Fibroblast of the aortic adventitia (primary cell): ENCODE measurements around the gene AP1M2. TPM values are rescaled to one million over a fixed set of nuclear protein-coding genes. Genes with fewer than 3 reads are reported as not detected.
"Not testable (repeated sequence)": the region's sequence is repeated elsewhere in the genome, so short reads cannot be mapped to it uniquely, and the experiment has no call there.

Experiments used
- DNase-seq: peaks from one replicate; pipeline ENCODE4 v3.0.0-alpha.2; 2010; ENCODE audit warnings: low read depth
- H3K4me3 ChIP-seq: 2 replicates; pipeline ENCODE4 v1.5.1; 2011; ENCODE audit warnings: low read depth, mild to moderate bottlenecking, control low read depth, low read length, moderate library complexity
- CTCF ChIP-seq: IDR thresholded peaks from 2 replicates; pipeline ENCODE4 v1.5.1; 2011; ENCODE audit warnings: mild to moderate bottlenecking, low read length, control low read depth, inconsistent platforms; ENCODE audit not compliant: insufficient read depth
- total RNA-seq: library from RNA; depleted of rRNA; stranded (reverse); fragments of >200 nt; gene quantifications from 2 replicates; pipeline ENCODE4 v1.2.3, GENCODE V29; 2012; ENCODE audit warnings: low replicate concordance

AP1M2 gene
- total RNA-seq, 1 donor = not detected

DNA sequence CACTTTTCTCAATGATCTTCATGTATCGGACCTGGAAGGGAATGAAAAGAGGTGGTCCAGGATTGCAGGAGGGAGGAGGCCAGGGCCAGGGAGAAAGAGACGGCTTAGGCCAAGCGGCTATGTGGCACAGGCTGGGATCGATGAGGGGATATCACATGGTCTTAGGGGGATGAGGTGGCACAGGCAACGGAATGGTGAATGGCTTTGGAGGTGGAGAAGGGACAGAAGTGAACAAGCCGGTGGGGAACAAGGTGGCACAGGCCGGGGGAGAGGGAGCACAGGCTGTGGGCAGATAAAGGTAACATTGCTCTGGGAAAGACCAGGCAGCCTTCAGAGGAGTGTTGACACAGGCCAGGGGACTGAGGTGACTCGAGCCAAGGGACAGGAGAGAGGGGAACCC is 12.7 kb downstream of the AP1M2 start:
- DNase-seq = no peak
- no peak overlapping the region for H3K4me3 ChIP-seq
- no peak for TF ChIP-seq CTCF

GRCh38 chr19:10573793-10574192 is 13.3 kb downstream of the AP1M2 start:
- not testable (repeated sequence) for DNase-seq, H3K4me3 ChIP-seq

- TF ChIP-seq CTCF = no peak
- H3K4me3 ChIP-seq = peak within 1 kb of the TSS; percentile 74
Measured at GRCh38 chr19:10568826-10569651, 18.1 kb downstream of the AP1M2 start, which contains the start of gene CDKN2D. CDKN2D (minus strand) TSS chr19:10568979; CDS start chr19:10568653, 326 bp downstream.

GRCh38 chr19:10568062-10568825 is 18.9 kb downstream of the AP1M2 start:
- TF ChIP-seq CTCF = no peak
- DNase-seq = no peak
- H3K4me3 ChIP-seq = peak overlapping the region; percentile 74

More at GRCh38 chr19:10568826-10569651, 18.1 kb downstream of the AP1M2 start, which contains the start of gene CDKN2D:
- peak; percentile 99 for DNase-seq

GRCh38 chr19:10567656-10568055 is 19.5 kb downstream of the AP1M2 start:
- no peak for DNase-seq
- no peak for TF ChIP-seq CTCF
- peak overlapping the region; percentile 74 for H3K4me3 ChIP-seq

- no peak for TF ChIP-seq CTCF
- H3K4me3 ChIP-seq = peak overlapping the region; percentile 64
- no peak for DNase-seq
Measured at GRCh38 chr19:10566658-10567410, 20.3 kb downstream of the AP1M2 start.

DNA sequence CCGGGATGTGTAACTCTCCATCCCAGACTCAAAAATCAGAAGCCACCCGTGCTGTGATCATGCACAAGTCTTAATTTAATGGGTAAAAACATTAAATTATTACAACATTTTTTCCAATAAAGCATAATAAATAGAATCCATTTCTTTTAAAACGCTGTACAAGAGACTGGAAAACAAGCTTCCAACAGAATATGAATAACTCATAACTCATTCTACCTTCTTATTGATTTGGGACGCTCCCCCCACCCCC is 20.8 kb downstream of the AP1M2 start:
- peak overlapping the region; percentile 64 for H3K4me3 ChIP-seq
- no peak for DNase-seq
- TF ChIP-seq CTCF = no peak
